HG02970 (cell line): Measurements from ENCODE around the gene GPHA2.

ENCODE experiments used
- ATAC-seq: cut with Tn5 transposase; IDR thresholded peaks from one replicate; pipeline ENCODE4 v1.9.1; 2021; ENCODE audit warnings: mild to moderate bottlenecking, moderate library complexity, moderate number of reproducible peaks; ENCODE audit not compliant: unreplicated experiment, low FRiP score

Gene GPHA2

GRCh38 chr11:64911689-64912088 lies 24.0 kb downstream of the GPHA2 start:
- no peak for ATAC-seq

DNA sequence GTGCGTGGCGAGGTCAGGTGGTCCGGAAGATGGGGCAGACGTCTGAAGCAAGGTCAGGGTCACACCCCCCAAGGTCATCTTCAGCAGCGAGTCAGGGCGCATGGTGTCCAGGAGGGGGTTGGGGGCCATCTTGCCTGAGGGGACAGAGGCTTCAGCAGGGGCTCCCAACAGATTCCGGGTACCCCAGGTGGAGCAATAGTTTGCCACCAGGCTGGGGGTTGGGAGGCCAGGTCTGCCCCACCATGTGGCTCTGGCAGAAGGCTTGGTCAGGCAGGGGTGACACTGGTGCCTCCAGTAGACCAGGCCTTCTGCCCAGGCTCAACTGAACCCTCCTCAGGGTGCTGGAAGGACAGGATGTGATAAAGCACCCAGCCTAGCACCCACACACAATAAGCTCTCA lies 24.6 kb downstream of the GPHA2 start:
- ATAC-seq: no peak

DNA sequence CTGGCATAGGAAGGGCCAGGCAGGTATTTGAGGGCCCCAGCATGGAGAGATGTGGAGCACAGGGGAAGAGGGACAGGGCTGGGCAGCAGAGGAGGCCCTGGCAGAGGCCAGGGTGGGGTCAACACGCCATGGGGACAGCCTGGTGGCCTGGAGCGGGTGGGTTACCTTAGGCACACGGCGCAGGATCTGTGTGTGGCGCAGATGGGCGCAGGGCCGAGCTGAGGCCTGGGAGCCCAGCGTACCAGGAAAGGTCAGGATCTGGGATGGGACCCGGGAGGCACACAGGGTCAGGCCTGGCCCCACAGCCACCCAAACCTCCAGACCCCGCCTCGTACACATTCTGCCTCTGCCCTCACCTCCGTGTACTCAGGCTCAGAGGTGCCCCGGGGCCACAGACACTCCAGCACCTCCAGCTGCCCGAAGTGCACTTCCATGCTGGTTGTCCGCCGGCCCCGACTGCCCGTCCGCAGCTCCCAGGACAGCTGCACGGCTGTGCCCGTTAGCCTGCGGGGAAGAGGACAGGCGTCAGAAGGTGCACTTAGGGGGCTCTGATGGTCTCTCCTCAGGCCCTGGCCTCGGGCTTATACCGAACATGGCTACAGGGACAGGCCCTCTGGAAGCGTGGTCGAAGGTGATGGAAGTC lies 25.1 kb downstream of the GPHA2 start:
- no peak for ATAC-seq

- no peak for ATAC-seq
Measured at GRCh38 chr11:64909653-64910343, 25.9 kb downstream of the GPHA2 start.

GRCh38 chr11:64908766-64909165 lies 26.9 kb downstream of the GPHA2 start:
- no peak for ATAC-seq

- no peak for ATAC-seq
Measured at GRCh38 chr11:64906314-64906635, 29.4 kb downstream of the GPHA2 start.

DNA sequence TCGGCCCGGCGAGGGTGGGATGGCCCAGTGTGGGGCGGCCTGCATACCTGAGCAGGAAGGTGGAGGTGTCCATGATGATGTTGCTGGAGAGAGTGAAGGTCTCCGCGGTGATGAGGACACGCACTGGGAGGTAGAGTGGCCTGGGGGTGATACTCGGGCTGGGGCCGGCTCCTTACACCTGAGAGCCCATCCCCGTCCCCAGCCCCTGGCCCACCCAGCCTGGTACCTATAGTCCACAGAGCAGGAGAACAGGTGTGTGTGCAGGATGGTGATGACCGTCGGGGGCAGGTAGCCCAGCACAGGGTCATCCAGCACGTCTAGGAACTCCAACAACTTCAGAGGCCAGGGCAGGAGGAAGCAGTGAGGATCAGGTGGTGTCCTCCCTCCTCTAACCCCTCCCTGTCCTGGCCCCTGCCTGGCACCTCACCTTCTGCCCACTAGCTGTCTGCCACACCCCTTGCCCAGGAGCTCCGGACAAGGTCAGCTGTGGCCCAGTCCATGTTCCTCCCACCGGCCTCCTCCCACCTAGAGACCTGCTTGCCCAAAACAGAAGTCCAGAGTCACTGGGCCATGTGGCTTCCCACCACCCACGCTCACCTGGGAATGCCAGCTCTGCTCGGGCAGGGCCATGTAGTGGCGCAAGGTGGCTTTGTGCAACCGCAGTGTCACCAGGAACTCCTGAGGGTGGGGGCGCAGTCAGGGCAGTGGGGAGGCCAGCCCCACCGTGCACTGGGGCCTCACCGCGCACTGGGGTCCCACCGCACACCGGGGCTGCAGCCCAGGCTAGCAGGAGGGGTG lies 30.0 kb downstream of the GPHA2 start:
- no peak for ATAC-seq

DNA sequence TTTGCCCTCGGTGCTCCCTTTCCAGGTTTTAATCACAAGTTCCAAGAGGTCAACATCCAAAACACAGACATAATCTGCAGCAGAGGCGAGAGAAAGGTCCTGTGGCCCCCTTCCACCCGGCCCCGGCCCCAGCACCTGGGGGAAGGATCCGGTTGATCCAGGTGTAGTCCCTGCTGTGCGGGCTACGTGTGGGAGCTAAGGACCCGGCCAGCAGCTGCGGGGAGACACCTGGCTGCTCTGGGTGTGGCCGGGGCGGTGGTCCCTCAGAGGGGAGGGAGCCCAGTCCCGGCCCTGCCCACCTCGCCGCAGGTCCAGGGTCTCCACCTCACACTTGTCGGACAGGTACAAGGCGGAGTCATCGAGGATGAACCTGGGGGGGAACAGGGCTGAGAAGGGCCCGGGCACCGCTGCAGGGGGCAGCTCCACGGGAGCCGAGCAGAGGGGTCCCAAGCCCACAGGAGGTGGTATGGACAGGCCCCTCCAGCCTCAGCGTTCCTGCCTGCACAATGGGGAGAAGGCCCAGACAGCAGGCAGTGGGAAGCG lies 32.3 kb downstream of the GPHA2 start:
- ATAC-seq: no peak

GRCh38 chr11:64902102-64902900 lies 33.4 kb downstream of the GPHA2 start:
- ATAC-seq: no peak

GRCh38 chr11:64900774-64901173 lies 34.9 kb downstream of the GPHA2 start:
- ATAC-seq: no peak

DNA sequence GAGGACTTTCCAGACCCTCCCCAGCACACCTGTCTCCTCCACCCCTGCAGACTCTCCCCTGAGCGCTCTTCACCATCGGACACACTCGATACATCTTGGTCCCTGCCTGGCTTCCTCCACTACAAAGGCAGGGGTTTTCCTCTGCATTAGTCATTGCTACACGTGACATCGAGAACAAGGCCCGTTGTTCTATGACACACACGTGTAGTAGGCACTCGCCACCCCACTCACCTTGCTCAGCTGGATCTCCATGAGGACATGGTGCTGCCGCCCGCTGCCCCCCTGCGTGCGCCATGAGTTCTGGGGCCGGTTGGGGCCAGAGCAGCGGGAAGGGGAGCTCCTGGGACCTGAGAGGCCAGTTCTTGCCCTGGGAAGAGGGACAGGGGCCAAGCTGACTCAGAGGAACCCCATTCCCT lies 35.4 kb downstream of the GPHA2 start:
- no peak for ATAC-seq

DNA sequence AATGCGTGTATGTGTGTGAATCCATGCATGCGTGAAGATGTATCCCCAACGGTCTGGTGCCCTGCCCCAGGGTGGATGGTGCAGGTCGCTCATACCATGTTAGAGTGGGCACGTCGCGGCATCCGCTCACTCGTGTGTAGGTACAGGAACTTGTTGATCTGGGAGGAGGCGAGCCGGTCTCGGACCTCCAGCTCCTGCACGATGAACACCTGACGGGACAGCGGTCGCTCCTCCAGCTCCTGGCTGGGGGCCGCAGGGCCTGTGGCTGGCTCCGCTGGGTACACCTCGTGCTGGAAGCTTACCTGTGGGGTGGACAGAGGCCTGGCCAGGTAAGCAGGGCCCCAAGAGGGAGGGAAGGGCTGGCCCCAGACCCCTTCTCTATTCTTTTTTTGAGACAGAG lies 37.2 kb downstream of the GPHA2 start:
- no peak for ATAC-seq

DNA sequence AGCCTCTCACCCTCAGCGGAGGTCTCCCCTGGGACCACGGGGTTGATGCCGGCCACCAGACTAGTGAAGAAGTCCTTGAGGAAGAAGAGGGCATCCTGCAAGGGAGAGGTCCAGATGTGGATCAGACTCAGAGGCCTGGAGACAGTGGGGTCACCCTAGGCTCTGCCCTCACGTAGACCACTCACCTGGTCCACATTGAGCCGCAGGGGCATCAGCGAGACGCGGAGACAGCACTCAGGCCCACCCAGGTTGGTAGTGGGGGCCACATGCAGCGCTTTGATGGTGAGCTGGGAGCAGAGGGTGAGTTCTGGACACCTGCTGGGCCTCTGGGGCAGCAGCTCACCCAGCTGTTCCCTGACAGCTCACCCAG lies 37.6 kb downstream of the GPHA2 start:
- ATAC-seq: no peak

DNA sequence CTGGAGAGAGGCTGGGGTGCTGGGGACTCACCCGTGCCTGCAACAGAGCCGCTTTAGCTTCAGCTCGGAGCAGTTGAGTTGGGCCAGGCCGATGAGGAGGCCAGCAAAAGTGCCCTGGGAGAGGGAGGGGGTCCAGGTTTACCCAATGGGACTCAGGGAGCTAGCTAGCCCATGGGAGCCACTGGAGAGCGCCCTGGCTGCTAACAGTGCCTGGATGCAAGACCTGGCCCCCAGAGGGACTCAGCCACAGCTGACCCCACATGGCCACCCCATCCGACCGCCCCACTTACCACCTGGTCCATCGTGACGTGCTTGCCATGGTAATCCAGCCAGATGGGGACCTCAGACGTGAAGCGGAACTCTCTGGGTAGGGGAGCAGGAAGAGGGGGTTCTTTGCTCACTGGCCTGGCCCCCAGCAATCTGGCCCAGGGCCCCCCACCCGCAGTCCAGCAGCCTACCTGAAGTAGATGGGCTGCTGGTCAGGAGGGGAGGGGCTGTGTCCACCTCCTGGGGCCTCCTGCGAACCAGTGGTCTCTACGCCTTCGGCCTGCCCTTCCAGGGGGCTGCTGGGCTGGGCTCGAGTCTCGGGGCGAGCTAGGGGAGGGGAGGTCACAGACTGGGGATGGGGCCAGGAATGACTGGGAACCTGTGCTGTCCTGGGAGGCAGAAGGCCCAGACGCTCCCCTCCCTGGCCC lies 38.2 kb downstream of the GPHA2 start:
- ATAC-seq: no peak

GRCh38 chr11:64896448-64897022 lies 39.2 kb downstream of the GPHA2 start:
- no peak for ATAC-seq

DNA sequence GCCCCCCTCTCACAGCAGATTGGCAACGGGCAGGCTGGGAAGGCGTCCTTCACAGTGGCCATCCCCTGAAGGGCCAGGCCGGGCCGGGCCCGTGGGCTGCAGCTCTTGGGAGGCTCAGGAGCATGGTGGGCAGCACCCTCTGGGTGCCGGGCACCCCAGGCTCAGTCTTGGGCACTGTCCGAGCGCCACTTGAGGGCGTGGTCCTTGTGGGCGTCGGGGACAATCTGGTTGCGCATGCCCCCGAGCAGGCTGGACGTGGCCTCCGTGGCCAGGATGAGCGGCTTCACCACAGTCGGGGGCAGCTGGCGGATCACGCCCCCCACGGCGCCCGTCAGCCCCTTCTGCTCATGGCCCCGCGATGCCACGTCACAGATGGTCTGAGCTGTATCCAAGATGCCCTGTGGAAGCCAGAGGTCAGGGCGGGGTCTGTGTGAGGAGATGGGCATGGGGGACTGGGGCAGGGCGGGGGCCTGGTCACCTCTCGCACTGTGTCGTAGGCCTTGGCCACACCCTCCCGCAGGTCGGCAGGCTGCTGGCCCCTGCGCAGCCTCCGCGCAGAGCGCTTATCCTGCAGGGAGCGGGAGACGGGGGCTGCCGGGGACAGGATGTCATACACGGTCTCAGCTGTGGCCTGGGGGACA lies 40.8 kb downstream of the GPHA2 start:
- no peak for ATAC-seq

DNA sequence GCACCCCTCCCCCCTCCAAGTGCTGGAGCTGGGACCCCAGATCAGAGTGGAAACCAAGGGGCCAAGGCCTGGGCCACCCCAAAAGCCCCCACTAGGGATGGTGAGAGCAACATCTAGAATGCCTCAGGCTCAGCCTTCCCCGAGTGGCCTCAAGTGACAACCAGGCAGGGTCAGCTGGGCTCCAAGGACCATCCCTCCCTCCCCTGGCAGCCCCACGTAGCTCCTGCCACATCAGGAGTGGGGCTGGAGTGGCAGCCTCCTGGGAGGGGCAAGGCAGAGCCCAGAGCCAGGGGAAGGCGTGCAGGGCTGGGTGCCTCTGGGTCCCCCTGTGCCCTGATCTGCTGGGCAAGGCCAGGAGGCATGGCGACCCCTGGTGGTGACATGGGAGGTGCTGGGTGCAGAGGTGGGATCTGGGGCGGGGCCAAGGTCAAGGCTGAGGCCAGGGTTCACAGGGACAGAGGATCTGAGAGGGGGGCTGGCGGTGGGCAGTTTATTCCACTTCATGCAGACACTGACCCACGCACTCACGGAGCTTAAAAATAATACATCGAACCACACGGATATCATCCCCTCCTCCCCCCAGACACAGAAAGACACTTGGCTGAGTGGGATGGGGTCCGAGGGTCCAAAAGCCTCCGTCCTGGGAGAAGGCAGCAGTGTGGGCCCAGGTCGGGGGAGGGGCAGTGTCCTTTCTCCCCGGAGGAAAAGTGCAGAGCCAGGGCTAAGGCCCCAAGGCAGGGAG lies 41.5 kb downstream of the GPHA2 start:
- ATAC-seq: no peak

DNA sequence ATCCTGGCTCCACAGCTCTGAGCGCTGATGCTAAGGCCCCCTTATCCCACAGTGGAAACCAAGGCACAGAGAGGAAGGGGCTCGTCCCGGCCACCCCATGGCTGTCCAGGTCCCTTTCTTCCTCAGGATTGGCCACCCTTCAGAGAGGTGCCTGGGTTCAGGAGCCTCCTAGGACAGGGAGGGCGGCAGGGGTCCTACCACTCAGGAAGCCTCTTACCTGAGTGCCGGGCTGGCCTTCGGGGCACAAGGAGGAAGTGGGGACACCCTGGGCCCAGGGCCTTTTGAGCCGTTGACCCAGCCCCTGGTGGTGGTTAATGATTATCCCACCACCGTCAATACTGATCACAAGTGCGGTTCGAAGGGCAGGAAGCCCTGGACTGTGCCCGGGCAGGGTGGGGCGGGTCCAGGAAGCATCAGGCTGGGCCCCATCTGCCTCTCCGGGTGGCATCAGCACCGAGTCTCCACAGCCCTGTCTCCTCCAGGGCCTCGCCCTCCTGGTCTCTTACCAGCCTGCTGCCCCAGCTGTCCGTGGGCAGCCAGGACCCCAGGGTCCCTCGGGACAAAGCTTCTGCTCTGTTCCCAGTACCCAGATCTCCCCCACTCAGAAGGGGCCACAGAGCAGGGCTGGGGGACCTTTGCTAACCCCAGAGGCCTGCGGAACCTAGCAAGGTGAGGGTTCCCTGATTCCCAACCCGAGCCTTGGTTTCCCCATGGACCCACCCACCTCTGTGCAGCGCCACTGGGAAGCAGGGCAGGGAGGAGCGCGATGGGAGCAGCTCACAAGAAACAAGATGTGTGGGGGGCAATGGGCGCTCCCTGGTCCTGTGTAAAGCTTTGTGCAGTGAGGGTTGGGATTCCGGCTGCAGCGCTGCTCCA lies 42.3 kb downstream of the GPHA2 start:
- no peak for ATAC-seq
